Stimulated activated CD8-positive, alpha-beta memory T cell treated with anti-CD3 and anti-CD28 coated beads, Interleukin-12 subunit alpha, Interleukin-12 subunit beta, amount 100 ng/mL, for 24 hours (primary cell): ENCODE measurements around the gene PARVA.

ENCODE experiments used
- DNase-seq: peaks from one replicate; pipeline ENCODE4 v3.0.0-alpha.2; 2020; ENCODE audit errors: extremely low read depth

The PARVA gene

DNA sequence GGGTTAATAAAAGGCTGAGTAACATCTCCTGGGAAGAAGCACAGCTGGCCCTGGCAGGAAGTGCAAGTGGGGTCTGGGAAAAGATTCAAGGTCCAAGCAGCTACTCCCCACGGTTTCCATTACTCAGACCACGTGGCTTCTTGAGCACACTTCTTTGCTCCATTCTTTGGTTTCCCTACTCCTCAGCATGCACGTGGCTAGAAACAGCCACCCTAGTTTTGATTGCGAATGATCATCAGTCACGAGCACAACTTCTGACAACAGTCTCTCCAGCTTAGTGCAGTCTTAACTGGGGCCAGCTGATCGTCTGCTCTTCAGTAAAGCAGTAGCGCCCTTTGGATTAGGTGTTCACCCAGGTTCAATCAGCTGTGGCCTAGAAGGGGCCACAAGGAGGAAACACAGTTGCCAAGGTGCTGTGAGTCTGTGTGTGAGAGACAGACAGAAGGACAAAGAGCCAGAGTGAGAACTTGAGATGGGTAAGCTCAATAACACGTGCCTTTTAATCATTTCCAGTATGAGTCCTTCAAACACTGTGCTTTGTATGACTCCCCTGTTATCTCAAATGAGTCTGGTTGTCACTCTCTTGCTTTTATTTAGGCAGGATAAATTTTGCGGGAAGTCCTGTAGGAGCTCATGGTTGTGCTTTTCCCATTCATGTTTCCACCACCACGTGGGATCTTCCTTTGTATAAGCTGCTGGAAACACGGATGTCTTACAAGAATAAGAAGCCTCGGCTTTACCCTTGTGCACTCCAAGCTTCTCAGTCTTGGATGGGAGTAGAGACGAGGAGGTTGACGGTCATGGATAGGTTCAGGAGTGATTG, 901 bp upstream of the PARVA start:
- no peak for DNase-seq

DNA sequence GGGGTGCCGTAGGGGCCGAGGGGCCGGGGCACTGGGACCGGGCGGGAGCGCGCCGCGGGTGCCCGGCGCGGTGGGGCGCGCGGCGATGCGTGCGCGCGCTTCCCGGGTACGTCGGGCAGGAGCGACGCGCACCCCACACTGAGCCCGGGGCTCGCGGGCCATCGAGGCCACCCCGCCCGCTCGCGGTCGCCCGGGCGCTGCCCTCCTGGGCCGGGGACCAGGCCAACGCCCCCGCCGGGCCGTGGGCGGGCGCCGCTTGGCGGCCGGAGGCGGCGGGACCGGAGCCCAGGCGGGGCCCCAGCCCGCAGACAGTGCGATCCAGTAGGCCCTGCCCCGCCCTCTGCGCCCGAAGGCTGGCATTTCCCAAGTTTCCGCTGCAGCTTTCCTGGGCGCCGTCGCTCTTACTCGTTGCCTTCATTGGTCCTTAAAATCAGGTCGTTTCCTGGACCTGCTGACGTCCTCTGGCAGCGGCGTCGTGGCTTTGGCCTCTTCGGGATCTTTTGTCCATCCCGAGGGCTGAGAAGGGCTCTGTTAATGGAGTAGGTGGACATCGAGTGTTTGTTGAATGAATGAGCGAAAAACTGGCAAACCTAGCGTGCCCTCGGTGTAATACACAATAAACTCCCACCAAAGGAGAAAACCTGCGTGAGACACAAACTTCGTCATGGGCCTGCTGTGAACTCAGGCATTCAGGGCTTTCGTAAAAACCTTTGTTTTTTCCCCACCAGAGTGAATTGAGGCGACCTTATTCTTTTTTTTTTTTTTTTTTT, 638 bp downstream of the PARVA start:
- no peak for DNase-seq

DNA sequence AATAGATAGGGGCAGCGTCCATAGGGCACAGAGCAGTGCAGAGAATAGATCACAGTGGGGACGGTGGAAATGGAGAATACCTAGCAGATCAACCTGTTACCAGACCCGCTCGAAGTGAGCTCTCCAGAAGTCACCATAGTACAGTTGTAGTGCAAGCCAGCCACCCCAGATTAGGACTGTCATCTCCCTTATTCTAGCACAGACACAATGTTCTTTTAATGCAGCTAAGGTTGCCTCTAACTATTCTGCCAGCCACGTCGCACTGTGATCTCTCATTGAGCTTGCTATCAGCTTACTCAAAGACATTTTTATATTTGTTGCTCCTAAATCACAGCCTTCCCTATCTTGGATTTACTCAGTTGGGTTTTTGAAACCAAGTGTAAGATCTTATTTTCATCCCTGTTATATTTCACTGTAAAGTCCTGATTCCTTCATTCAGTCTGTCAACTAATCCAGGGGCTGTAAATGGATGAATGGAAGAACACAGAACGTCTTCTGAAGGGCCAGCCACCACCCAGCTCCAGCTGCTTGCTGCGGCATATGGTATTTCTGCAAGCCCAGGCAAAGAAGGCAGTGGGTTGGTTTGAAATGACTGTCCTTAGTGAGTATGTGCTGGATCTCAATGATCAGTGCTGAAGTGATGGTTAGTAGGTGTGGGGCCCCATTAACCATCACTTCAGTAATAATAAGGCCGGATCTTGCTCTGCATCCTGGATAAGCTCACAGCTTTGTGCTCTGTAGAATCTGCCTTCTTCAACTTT, 3.4 kb downstream of the PARVA start:
- no peak for DNase-seq

DNA sequence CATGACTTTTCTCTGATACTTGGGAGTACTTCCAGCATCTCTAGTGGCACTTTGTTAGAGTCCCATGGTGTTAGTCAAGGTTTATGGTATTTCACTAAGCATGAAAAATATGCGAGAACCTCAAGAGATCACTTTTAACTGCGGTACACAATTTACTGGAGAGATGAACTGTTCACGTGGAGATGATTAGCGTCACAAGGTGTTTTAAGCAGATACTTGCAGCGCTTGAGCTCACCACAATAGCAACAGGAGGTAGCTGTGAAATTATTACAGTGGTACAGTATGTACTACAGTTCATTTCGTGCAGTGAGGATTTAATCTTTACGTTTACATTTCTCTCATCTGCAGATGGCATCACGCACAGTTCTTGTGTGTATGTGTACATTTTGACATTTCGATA, 4.5 kb downstream of the PARVA start:
- DNase-seq, result no peak

DNA sequence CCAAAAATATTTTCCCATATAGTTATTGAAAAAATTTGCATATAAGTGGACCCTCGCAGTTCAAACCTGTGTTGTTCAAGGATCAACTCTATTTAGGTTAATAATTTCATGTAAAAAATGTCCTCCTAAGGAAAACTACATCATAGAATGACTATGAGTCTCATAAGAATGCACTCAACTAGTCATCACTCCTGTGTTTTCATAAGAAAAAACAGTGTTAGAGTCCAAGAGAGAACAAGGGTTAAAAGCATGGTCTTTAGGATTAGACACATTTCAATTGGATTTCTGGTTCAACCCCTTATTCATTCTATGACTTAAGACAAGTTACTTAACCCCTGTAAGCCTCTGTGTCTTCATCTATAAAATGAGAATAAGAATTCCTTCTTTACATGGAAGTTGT, 5.1 kb downstream of the PARVA start:
- no peak for DNase-seq

DNA sequence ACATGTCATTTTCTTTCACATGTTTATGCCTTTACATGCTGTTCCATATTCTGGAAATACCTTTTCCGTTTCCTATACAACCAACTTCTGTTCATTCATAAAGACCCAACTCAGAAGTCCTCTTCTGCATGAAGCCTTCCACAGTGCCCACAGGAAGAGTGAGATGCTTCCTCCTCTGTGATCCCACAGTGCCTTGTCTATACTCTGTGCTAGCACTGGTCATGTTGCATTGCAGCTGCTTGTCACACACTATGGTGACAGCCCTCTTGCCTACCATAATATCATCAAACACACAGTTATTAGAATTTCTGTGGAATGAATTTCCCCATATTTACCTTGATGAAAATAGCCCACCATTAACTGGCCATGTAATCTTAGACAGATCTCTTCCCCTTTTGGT, 8.9 kb downstream of the PARVA start:
- no peak for DNase-seq

DNA sequence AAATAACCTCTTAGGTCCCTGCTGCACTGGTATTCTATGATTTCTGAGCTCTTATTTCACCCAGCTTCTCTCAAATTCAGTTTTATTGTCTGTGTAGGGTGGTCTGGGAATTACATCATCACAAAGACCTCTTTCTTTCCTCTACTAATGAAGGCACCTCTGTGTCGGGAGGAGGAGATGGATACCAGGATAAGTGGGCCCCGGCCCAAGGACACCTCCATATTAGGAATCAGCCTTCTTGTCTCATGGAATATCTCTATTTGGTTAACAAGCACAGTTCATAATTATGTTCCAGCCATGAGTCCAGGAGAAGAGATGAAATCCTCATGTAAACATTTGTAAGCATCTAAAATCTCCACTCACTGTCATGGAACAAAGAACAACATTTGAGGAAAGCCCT, 9.4 kb downstream of the PARVA start:
- no peak for DNase-seq

DNA sequence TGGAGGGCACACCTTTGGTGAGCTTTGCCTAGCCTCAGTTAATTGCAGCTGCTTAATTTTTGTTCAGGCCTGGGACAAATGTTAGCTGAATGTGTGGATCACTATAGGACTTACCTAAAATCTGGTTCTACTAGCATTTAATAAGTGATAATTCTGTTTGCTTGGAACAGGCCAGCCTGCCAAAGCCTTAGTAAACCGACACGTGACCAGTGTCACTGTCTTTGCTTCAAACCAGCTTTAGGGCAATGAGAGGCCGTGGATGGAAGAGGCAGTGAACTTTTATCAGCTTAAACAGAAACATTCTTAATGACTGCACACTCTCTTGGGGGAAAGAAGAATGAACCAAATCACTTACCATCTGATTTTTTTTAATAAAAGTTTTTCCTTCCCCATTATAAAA, 10.8 kb downstream of the PARVA start:
- no peak for DNase-seq

DNA sequence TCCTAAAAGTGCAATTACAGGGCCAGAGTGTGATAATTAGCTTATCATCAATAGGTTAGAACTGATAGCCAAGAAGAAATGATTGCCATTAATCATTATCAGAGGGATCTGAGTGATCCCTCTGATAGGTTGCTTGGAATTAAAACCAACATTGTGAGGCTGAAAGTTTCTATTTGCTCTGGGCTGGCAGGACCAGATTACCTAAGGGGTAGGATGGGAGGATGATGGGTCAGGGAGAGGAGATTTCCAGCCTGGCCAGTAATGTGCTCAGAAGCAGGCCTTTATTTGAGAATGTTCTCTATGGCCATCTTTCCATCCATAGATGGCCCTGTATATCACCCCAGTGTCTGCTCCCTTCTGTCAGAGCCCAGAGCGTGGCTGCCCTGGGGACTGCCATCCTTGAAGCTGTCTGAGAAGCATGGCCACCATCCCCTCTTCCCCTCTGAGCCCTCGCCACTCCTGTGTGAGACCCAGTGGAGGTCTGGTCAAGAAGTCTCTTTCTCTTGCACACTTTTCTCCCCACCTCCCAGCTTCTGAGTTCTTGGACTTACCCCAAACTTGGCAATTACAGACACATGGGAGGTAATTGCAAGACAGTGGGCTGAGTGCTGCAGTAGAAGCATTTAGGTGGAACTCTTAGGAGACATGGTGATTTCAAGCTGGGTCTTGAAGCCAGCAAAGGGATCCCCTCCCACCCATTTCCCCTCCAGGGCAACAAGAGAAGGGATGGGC, 11.7 kb downstream of the PARVA start:
- DNase-seq, result no peak

DNA sequence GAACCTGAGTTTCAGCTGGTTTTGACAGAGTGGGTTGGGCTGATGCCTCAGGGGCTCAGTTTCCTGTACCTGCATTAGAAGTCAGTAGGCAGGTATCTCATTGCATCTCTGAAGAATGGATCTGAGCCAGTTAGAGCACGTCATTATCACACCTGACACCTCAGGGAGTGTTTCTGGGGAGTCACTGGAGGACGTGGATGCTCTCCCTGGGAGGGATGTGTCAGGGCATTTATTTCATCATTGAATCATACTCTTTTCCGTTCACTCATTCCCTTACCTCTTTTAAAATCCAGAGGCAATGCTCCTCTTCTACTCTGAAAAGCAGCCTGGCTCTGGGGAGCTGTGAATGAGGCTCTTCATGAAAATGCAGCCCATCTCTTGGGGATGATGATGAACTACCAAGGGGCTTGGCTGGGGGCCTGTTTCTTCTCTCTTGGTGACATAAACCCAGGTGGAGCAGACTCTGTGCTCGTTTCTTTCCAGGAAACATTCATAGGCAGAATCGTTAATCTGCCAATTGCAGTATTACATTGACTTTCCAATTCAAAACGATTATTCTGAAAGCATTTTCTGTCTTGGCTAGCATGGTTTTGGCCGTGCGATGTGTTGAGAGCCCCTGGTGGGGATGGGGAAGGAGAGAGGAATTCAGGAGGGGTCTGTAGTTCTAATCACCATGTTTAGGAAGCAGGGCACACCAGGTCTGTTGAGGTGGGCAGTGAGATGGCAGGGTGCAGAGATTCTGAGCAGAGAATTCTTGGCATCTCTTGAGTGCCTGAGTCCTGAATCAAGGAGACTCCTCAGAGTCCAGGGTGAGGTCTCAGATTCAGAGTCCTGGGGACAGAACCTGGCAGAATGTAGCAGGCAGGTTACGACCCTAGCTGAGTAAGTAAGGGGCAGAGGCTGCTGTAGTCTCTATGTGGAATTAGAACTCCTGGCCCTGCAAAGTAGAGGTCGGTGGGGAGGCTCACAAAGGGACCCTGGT, 12.6 kb downstream of the PARVA start:
- DNase-seq, result no peak

DNA sequence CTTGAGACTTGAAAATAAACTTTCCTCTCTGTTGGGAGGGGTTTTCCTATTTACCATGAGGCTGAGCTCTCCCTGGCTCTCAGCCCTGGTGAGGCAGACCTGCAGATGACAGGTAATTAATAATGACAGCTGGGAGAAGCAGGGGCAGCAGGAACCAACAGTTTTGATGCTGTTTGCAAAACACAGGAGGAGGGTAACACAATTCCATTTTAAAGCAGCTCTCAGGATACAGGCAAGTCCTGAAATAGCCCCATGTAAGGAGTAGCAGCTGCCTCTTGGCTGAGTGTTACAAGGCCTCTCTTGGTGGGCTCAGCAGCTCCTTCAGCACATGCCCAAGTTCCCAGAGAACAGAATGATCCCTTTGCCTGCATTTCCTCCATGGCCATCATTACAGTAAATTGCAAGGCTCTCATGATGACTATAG, 13.3 kb downstream of the PARVA start:
- DNase-seq, result no peak

DNA sequence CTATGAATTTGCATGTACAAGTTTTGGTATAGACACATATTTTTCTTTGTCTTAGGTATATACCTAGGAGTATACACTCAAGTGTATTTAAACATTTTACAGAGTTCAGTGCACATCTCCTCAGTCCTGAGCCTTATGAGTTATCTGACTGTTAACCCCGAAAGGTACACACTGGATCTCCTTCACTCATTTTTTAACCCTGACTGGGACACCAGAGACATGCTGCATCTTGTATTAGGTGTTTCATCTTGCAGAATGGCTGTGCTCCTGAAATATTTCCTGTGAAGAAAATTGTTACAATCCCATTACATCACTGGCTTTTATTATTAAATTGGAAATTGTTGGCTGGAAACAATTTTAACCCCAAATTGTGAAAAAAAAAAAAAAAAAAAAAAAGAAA, 15.3 kb downstream of the PARVA start:
- DNase-seq, result no peak

DNA sequence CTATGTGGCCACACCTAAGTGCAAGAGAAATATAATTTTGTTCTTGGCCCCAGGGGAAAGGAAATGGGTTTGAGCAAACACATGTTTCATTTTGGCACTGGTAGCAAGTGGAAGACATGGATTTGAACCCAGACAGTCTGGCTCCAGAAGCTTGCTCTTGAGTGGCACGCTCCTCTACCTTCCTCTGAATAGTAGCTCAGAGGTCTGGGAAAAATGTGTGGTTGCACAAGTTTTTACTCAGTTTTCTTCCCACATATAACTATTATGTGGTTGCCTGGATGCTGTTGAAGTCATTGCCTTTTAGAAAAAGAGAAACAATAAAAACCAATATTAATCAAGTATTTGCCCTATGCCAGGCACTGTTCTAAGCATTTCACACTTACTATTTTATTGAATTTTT, 16.3 kb downstream of the PARVA start:
- DNase-seq, result no peak

DNA sequence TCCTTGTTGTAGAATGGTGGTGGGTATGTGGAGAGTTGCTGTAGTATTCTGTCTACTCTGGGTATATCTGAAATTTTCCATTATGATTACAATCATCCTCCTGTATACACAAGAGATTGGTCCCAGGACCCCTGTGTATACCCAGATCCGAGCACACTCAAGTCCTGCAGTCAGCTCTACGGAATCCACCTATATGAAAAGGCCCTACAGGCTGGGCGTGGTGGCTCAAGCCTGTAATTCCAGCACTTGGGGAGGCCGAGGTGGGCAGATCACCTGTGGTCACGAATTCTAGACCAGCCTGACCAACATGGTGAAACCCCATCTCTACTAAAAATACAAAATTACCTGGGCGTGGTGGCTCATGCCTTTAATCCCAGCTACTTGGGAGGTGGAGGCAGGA, 17.2 kb downstream of the PARVA start:
- DNase-seq, result no peak

DNA sequence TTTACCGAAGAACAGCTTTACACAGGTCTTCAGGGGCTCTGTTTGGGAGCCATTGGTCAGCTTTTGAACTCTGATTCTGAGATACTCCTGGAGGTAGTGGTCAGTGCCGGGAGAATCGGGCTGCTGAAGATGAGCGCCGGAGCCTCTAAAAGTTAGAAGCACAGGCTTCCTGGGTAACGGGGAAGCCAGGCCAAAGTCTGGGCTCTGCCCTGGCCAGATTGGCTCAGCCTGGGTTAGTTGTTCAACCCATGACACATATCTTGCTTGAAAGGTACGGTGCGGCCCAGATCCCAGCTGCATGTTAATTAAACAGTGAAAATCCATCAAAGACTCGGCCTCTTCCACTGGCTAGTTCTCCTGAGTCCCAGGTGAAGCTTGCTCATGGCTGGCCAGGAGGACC, 18.0 kb downstream of the PARVA start:
- no peak for DNase-seq

DNA sequence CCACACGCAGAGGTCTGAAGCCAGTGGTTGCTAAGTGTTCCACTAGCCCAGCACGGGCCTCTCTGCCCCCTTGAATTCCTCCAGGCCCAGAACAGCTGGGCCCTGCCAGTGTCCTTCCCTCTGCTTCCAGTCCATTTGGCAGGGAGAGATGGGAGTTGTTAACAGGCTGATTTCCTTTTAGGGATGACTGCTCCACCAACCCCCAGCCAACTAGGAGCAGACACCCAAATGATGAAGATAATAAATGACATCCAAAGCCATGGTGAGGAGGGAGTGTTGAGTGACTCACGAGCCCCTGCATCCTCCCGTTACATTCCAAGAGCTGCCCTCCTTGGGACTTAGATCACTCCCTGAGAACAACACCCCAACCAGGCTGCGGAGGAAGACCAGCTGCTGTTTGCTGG, 20.6 kb downstream of the PARVA start:
- DNase-seq, result no peak

DNA sequence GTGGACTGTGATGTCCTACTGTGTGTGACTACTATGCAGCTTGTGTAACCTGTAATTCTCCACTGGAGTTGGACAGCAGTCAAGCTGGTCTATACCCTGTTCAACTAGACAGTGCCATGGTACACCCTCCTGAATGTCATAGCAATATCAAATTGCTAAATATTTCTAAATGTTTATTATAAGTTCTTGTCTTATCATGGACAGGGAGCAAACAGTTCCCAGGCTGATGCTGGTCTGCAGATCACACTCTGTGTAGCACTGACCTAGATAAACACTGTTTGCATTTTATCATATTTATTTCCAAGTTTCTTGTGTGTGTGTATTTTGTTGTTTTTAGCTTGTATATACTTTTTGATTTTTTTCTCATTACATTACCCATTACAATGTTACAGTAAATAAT, 22.0 kb downstream of the PARVA start:
- DNase-seq, result no peak

DNA sequence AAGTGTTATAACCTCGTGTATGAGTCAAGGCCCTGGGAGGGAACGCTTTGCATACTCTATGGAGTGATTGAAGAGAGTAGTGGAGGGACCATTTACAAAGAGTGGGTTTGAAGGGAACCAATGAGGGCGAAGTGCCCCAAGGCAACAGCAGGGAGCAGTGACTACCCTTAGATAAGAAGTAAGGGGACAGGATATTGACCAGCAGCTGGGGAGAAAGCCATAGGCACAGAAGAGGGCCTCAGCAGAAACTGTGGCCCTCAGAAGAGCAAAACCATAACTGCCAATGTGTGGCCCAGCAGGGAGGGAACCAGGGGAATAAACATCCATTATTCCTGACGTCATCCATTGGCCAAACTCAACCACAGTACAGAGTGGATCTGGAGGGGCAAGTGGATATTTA, 24.7 kb downstream of the PARVA start:
- no peak for DNase-seq

DNA sequence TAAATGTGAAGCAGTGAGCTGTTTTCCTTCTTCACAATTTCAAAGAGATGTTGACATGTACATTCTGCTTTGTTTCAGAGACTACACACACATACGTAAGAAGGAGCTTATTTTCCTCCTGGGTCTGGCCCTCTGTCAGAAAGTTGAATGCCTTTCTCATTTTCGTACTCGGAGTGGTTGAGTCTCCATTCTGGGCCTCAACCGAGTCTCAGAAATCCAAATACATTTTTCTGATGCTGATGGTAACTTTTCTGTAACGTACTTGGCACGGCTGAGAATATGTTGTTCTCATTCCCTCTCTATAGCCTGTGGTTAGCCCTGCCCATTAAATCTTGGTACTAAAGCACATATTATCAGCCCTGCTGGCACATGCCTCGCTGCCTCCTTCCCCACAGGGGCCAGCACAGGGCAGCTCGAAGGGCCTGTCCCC, 25.3 kb downstream of the PARVA start:
- DNase-seq, result no peak

DNA sequence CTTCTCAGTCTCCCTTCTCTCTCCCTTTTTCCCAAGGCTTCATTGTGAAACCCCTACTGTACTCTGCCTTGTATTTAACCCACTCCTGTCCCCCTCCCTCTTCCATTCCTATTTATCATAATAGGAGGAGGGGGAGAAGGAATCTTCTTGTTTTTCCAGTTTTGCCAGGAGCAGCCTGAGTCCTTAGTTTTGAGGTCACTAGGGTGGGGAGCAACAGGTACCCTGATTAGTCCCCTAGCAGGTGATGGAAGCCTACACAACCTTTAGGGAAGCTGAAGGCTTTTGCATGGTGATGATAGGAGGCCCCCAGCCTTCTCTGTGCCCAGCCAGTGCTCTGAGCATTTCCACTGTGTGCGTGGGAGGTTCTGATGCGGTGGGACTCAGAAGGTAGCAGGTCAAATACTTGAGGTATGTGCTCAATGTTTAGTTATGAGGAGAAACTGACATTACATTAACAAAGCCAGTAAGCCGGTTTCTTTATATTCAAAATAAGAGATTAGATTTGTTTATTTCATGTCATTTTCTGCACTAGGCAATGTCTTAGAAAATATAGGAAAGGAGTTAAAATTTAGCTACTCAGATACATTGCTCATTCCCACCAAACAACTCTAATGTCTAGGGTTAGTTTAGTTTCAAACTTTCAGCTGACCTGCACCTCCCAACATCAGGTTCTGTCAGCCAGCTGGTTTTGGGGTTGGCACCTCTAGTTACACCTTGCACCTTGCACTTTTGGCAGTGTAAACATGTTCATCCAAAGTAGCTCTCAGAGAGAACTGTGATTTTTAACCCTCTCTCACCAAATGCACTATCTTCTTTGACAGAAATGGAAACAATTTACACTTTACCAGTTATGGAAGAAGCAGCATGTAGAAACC, 26.0 kb downstream of the PARVA start:
- no peak for DNase-seq
